GM18861 (cell line): Measurements from ENCODE around the gene RIC8B.
"Not testable (repeated sequence)": the region's sequence is repeated elsewhere in the genome, so short reads cannot be mapped to it uniquely, and the experiment has no call there.

ENCODE experiments used
- ATAC-seq: cut with Tn5 transposase; IDR thresholded peaks from one replicate; pipeline ENCODE4 v1.9.1; 2021; ENCODE audit not compliant: unreplicated experiment

The RIC8B gene

GRCh38 chr12:106774005-106774807 lies at the start of gene RIC8B:
TSS of gene RIC8B (plus strand) at chr12:106774682. CDS start at chr12:106774746, 64 bp downstream.
- ATAC-seq: peak; percentile 82

- ATAC-seq: no peak
These were observed 49.5 kb upstream of the RIC8B start for GRCh38 chr12:106724934-106725333.

GRCh38 chr12:106726603-106727202 lies 47.8 kb upstream of the RIC8B start:
- not testable (repeated sequence) for ATAC-seq

- ATAC-seq: no peak
These were observed 44.9 kb upstream of the RIC8B start for GRCh38 chr12:106729611-106730010.

GRCh38 chr12:106732890-106733289 lies 41.6 kb upstream of the RIC8B start:
- ATAC-seq: no peak

GRCh38 chr12:106733660-106734059 lies 40.8 kb upstream of the RIC8B start:
- ATAC-seq: no peak

GRCh38 chr12:106736051-106736957 lies 38.2 kb upstream of the RIC8B start:
- no peak for ATAC-seq

GRCh38 chr12:106739318-106739717 lies 35.2 kb upstream of the RIC8B start:
- ATAC-seq: no peak

GRCh38 chr12:106739815-106740530 lies 34.5 kb upstream of the RIC8B start:
- no peak for ATAC-seq

GRCh38 chr12:106740818-106741217 lies 33.7 kb upstream of the RIC8B start:
- ATAC-seq: no peak

GRCh38 chr12:106741247-106741646 lies 33.2 kb upstream of the RIC8B start:
- ATAC-seq: no peak

GRCh38 chr12:106743270-106743988 lies 31.1 kb upstream of the RIC8B start:
- ATAC-seq: no peak

GRCh38 chr12:106744600-106744999 lies 29.9 kb upstream of the RIC8B start:
- no peak for ATAC-seq

GRCh38 chr12:106745181-106745745 lies 29.2 kb upstream of the RIC8B start:
- ATAC-seq: no peak

GRCh38 chr12:106747973-106748436 lies 26.5 kb upstream of the RIC8B start:
- no peak for ATAC-seq

- ATAC-seq: no peak
These were observed 24.0 kb upstream of the RIC8B start for GRCh38 chr12:106750524-106750923.

- ATAC-seq: peak; percentile 96
These were observed 21.0 kb upstream of the RIC8B start for GRCh38 chr12:106753526-106753925.

GRCh38 chr12:106754331-106754730 lies 20.2 kb upstream of the RIC8B start:
- ATAC-seq: no peak

GRCh38 chr12:106757623-106758348 lies 16.7 kb upstream of the RIC8B start:
- no peak for ATAC-seq
